ENCODE measurements around the gene NTNG2. TPM values are rescaled to one million over a fixed set of nuclear protein-coding genes. Genes with fewer than 3 reads are reported as not detected.

Gene NTNG2
- total and polyA plus RNA-seq, 2 of the 13 experiments (the other 11 are each of a cell fraction or from before 2014, with no cell fraction given): 0.02 to 0.36 TPM

DNA sequence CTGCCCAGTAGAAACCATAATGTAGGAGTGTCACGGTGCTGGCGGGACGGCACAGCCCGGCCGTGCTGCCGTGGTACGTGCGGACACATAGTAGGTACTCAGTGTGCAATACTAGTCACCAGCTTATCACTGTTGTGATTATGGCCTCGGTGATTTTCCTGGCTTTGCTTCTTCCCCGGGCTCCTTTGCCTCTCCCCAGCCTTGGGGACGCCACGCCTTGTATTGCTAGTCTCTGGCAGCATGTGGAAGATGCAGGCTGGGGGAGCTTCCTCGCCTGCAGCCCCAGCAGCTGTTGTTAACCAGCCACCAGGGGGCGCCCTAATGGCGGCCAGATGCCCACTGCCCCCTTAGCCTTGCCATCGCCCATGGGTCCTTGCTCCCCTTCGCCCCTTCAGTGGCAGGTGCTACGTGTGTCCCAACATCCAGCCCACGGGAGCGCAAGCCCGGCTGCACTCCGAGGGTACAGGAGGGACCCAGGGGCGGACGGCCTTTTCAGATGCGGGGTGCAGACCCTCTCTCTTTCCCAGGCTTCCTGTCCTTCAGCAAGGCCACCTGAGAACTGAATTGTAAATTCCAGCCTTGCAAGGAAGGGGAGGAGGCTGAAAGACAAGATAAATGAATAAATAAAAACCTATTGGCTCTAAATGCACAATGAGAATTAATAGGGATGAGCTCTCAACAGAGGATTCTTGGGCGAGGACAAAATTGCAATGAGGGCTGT, 8.0 kb downstream of the NTNG2 start (continued):
- TF ChIP-seq SMC3 (IDR thresholded peaks at IDR 0.05; ENCODE audit: low read length): peak; percentile 13; the same call in 1 of the 2 replicates
- TF ChIP-seq, protein P1, sequence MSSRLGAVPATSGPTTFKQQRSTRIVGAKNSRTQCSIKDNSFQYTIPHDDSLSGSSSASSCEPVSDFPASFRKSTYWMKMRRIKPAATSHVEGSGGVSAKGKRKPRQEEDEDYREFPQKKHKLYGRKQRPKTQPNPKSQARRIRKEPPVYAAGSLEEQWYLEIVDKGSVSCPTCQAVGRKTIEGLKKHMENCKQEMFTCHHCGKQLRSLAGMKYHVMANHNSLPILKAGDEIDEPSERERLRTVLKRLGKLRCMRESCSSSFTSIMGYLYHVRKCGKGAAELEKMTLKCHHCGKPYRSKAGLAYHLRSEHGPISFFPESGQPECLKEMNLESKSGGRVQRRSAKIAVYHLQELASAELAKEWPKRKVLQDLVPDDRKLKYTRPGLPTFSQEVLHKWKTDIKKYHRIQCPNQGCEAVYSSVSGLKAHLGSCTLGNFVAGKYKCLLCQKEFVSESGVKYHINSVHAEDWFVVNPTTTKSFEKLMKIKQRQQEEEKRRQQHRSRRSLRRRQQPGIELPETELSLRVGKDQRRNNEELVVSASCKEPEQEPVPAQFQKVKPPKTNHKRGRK (CRISPR knock-in tag; IDR thresholded peaks at IDR 0.05): no peak
- TF ChIP-seq SSRP1 (CRISPR knock-in tag; IDR thresholded peaks at IDR 0.05): no peak
- no peak for TF ChIP-seq BRD4 (CRISPR knock-in tag; IDR thresholded peaks at IDR 0.05)
- no peak for TF ChIP-seq ZNF841 (CRISPR knock-in tag; IDR thresholded peaks at IDR 0.05; ENCODE audit: borderline replicate concordance)
- TF ChIP-seq HOXA9 (CRISPR knock-in tag; IDR thresholded peaks at IDR 0.05; ENCODE audit: borderline replicate concordance): no peak
- TF ChIP-seq ZNF382 (CRISPR knock-in tag; IDR thresholded peaks at IDR 0.05; ENCODE audit: borderline replicate concordance): no peak
- no peak for TF ChIP-seq ZMYM3 (CRISPR knock-in tag; IDR thresholded peaks at IDR 0.05)
- TF ChIP-seq, protein P2, sequence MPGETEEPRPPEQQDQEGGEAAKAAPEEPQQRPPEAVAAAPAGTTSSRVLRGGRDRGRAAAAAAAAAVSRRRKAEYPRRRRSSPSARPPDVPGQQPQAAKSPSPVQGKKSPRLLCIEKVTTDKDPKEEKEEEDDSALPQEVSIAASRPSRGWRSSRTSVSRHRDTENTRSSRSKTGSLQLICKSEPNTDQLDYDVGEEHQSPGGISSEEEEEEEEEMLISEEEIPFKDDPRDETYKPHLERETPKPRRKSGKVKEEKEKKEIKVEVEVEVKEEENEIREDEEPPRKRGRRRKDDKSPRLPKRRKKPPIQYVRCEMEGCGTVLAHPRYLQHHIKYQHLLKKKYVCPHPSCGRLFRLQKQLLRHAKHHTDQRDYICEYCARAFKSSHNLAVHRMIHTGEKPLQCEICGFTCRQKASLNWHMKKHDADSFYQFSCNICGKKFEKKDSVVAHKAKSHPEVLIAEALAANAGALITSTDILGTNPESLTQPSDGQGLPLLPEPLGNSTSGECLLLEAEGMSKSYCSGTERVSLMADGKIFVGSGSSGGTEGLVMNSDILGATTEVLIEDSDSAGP (CRISPR knock-in tag; IDR thresholded peaks at IDR 0.05; ENCODE audit: borderline replicate concordance): 0 out of 2 replicates have a peak, but pooled peaks have one; percentile 39
- TF ChIP-seq ZNF251 (CRISPR knock-in tag; IDR thresholded peaks at IDR 0.05): no peak
- peak; percentile 36; the same call in 1 of the 2 replicates for TF ChIP-seq KDM2A (CRISPR knock-in tag; IDR thresholded peaks at IDR 0.05; ENCODE audit: borderline replicate concordance, low read depth)
- peak; percentile 59 for TF ChIP-seq STAG1 (CRISPR knock-in tag; IDR thresholded peaks at IDR 0.05)
- TF ChIP-seq ZBTB8A (CRISPR knock-in tag; IDR thresholded peaks at IDR 0.05; ENCODE audit: borderline replicate concordance, low read depth): no peak
- TF ChIP-seq, protein P3, sequence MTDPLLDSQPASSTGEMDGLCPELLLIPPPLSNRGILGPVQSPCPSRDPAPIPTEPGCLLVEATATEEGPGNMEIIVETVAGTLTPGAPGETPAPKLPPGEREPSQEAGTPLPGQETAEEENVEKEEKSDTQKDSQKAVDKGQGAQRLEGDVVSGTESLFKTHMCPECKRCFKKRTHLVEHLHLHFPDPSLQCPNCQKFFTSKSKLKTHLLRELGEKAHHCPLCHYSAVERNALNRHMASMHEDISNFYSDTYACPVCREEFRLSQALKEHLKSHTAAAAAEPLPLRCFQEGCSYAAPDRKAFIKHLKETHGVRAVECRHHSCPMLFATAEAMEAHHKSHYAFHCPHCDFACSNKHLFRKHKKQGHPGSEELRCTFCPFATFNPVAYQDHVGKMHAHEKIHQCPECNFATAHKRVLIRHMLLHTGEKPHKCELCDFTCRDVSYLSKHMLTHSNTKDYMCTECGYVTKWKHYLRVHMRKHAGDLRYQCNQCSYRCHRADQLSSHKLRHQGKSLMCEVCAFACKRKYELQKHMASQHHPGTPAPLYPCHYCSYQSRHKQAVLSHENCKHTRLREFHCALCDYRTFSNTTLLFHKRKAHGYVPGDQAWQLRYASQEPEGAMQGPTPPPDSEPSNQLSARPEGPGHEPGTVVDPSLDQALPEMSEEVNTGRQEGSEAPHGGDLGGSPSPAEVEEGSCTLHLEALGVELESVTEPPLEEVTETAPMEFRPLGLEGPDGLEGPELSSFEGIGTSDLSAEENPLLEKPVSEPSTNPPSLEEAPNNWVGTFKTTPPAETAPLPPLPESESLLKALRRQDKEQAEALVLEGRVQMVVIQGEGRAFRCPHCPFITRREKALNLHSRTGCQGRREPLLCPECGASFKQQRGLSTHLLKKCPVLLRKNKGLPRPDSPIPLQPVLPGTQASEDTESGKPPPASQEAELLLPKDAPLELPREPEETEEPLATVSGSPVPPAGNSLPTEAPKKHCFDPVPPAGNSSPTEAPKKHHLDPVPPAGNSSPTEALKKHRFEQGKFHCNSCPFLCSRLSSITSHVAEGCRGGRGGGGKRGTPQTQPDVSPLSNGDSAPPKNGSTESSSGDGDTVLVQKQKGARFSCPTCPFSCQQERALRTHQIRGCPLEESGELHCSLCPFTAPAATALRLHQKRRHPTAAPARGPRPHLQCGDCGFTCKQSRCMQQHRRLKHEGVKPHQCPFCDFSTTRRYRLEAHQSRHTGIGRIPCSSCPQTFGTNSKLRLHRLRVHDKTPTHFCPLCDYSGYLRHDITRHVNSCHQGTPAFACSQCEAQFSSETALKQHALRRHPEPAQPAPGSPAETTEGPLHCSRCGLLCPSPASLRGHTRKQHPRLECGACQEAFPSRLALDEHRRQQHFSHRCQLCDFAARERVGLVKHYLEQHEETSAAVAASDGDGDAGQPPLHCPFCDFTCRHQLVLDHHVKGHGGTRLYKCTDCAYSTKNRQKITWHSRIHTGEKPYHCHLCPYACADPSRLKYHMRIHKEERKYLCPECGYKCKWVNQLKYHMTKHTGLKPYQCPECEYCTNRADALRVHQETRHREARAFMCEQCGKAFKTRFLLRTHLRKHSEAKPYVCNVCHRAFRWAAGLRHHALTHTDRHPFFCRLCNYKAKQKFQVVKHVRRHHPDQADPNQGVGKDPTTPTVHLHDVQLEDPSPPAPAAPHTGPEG (CRISPR knock-in tag; IDR thresholded peaks at IDR 0.05): no peak
- TF ChIP-seq KMT2B (CRISPR knock-in tag; IDR thresholded peaks at IDR 0.05): no peak
- TF ChIP-seq, protein P4, sequence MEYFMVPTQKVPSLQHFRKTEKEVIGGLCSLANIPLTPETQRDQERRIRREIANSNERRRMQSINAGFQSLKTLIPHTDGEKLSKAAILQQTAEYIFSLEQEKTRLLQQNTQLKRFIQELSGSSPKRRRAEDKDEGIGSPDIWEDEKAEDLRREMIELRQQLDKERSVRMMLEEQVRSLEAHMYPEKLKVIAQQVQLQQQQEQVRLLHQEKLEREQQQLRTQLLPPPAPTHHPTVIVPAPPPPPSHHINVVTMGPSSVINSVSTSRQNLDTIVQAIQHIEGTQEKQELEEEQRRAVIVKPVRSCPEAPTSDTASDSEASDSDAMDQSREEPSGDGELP (IDR thresholded peaks at IDR 0.05; ENCODE audit: borderline replicate concordance, low read depth): peak; percentile 59; the same call in 1 of the 2 replicates
- TF ChIP-seq DR1 (CRISPR knock-in tag; IDR thresholded peaks at IDR 0.05): no peak
- TF ChIP-seq, protein P5, sequence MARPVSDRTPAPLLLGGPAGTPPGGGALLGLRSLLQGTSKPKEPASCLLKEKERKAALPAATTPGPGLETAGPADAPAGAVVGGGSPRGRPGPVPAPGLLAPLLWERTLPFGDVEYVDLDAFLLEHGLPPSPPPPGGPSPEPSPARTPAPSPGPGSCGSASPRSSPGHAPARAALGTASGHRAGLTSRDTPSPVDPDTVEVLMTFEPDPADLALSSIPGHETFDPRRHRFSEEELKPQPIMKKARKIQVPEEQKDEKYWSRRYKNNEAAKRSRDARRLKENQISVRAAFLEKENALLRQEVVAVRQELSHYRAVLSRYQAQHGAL (CRISPR knock-in tag; IDR thresholded peaks at IDR 0.05; ENCODE audit: not compliant biosample characterization): no peak

Data from HepG2 (cell line).